22Rv1 (cell line): ENCODE data around the gene PPP2R2B.
"Not testable (repeated sequence)": the region's sequence is repeated elsewhere in the genome, so short reads cannot be mapped to it uniquely, and the experiment has no call there.

ENCODE experiments used
- H3K27ac ChIP-seq: fragments of 450-650 bp; 2 replicates; pipeline ENCODE4 v1.5.1; 2017
- CTCF ChIP-seq: fragments of 450-650 bp; IDR thresholded peaks from 2 replicates; pipeline ENCODE4 v1.5.1; 2017; ENCODE audit warnings: mild to moderate bottlenecking
- ZFX ChIP-seq: fragments of 450-650 bp; IDR thresholded peaks from 2 replicates; pipeline ENCODE4 v1.6.1; 2017; ENCODE audit warnings: antibody characterized with exemption, borderline replicate concordance

PPP2R2B gene

GRCh38 chr5:146624179-146624578 lies 254.4 kb downstream of the PPP2R2B start:
- TF ChIP-seq ZFX (no peak), CTCF (no peak)
- no peak overlapping the region for H3K27ac ChIP-seq

- no peak overlapping the region for H3K27ac ChIP-seq
- TF ChIP-seq CTCF (no peak), ZFX (no peak)
Measured at GRCh38 chr5:146623666-146624065, 254.9 kb downstream of the PPP2R2B start.

GRCh38 chr5:146623009-146623408 lies 255.5 kb downstream of the PPP2R2B start:
- H3K27ac ChIP-seq: no peak overlapping the region
- no peak for TF ChIP-seq ZFX
- no peak for TF ChIP-seq CTCF

GRCh38 chr5:146622391-146622790 lies 256.2 kb downstream of the PPP2R2B start:
- H3K27ac ChIP-seq: no peak overlapping the region
- TF ChIP-seq CTCF (peak; percentile 51), ZFX (no peak)

- H3K27ac ChIP-seq: no peak overlapping the region
- no peak for TF ChIP-seq ZFX
Measured at GRCh38 chr5:146620669-146621051, 257.9 kb downstream of the PPP2R2B start.

- H3K27ac ChIP-seq: no peak overlapping the region
- no peak for TF ChIP-seq CTCF
Measured at GRCh38 chr5:146620031-146620668, 258.4 kb downstream of the PPP2R2B start.

GRCh38 chr5:146618434-146618833 lies 260.1 kb downstream of the PPP2R2B start:
- TF ChIP-seq ZFX: no peak
- TF ChIP-seq CTCF: no peak
- H3K27ac ChIP-seq: no peak overlapping the region

- not testable (repeated sequence) for H3K27ac ChIP-seq
Measured at GRCh38 chr5:146609731-146610130, 268.8 kb downstream of the PPP2R2B start.
